GM12892 (cell line): ENCODE results near the gene TCF7L1.

Experiments used
- POLR2A ChIP-seq: IDR thresholded peaks from 2 replicates; pipeline ENCODE4 v1.6.1; 2011; ENCODE audit warnings: low read depth, low read length, control low read depth
- POLR2AphosphoS5 ChIP-seq: IDR thresholded peaks from 2 replicates; pipeline ENCODE4 v1.6.1; 2011; ENCODE audit warnings: low read depth, low read length, control low read depth

DNA sequence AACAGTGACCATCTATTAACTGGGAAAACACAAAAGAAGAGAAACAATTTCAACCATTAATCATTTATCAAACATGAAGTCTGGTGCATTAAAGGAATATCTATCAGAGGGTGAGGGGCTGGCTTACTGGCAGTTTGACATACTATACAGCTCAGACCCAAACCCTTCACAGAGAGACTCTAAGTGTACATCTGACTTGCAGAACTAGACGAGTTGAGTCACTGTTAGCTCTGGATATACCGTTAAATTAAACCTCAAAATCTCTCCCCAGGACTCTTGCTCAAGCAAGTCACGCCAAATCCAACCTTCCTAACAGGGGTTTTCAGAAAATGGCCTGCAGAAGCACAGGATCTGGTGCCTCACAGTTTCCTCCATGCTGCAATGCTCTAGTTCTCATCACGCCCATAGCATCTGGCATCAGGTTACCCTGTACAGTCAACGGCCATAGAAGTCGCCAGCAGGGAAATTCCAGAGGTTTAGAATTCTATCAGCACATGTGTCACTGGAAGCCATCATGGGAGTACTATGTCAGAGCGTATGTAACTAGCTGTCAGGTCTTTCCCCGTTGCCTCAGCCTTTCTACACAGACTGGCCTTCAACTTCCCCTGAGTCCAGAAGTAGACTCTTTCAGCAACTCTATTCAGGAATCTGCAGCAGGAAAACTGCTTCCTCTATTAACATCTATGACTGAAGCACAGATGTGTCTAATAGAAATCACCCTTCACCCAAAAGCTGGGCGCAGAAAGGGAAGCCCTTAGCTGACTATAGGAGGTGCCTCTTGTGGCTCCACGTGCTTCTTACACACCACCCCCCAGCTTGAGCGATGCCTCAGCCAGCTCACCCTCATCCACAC lies 185.3 kb downstream of the TCF7L1 start:
- TF ChIP-seq POLR2AphosphoS5 (0 out of 2 replicates have a peak, but pooled peaks have one; percentile 39), POLR2A (0 out of 2 replicates have a peak, but pooled peaks have one; percentile 27)
